Measurements from ENCODE around the gene RPL13.

RPL13 gene

DNA sequence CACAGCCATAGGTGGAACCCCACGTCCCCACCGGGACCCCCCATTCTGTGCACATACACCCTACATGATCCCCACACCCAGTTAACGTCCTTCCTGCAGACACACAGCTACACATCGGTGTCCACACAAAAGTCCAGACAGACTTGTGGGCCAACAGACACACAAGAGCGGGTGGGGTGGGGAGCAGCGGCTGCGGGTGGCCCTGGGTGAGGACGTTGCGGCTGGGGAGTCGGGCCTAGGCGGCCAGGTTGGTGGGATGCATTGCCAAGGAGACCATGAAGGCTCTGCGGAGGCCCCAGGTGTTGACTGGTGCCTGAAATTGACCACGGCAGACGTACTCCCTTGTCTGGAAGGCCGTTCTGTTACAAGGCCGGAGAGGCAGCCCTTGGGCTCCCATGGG is 44.3 kb downstream of the RPL13 start:
- H3K14ac ChIP-seq (ENCODE audit: low read length in 2 of 2), result no peak overlapping the region
- H3K4me2 ChIP-seq (ENCODE audit: low read length, poor library complexity, severe bottlenecking), result no peak overlapping the region
- H3K27ac ChIP-seq (ENCODE audit: low read length, poor library complexity, severe bottlenecking), result no peak overlapping the region
- H3K23ac ChIP-seq (ENCODE audit: low read length in 2 of 2), result no peak overlapping the region
- H2AK5ac ChIP-seq (ENCODE audit: low read length, severe bottlenecking), result no peak overlapping the region
- H3K9ac ChIP-seq (ENCODE audit: low read length), result no peak overlapping the region
- no peak overlapping the region for H3K18ac ChIP-seq (ENCODE audit: low read depth in 1 of 2, low read length in 2 of 2)
- H3K27me3 ChIP-seq (ENCODE audit: control insufficient read depth in 1 of 2, insufficient read depth in 1 of 2, low read length in 2 of 2), result peaks cover 0 to 31% of the 10 kb centered on the region in 2 experiments
- H3K4me1 ChIP-seq (ENCODE audit: control insufficient read depth, insufficient read depth, low read depth, low read length), result peaks cover 32% of the 10 kb centered on the region
- 93% methylated on average over 16 of the region's 16 CpGs for whole genome bisulfite sequencing
- no peak for DNase-seq
- no peaks in the 10 kb centered on the region for H3K9me3 ChIP-seq (ENCODE audit: control insufficient read depth, low read length)
- H4K8ac ChIP-seq (ENCODE audit: low read length), result no peak overlapping the region
- H2BK5ac ChIP-seq (ENCODE audit: low read depth, low read length, poor library complexity, severe bottlenecking), result no peak overlapping the region
- no peaks in the 10 kb centered on the region for H3K36me3 ChIP-seq (ENCODE audit: control insufficient read depth in 1 of 2, insufficient read depth in 2 of 2, low read depth in 1 of 2, low read length in 2 of 2)
- no peak overlapping the region for H3K4me3 ChIP-seq (ENCODE audit: insufficient read depth in 1 of 2, low read depth in 1 of 2, low read length in 2 of 2)
- no peak overlapping the region for H2AFZ ChIP-seq (ENCODE audit: low read depth, low read length)
- no peaks in the 10 kb centered on the region for H3K79me1 ChIP-seq (replicated peaks; ENCODE audit: low read length, poor library complexity, severe bottlenecking)
- no peak overlapping the region for H3K4ac ChIP-seq (ENCODE audit: low read depth in 1 of 2, low read length in 2 of 2)
- no peak overlapping the region for H2BK15ac ChIP-seq (ENCODE audit: low read depth, poor library complexity, severe bottlenecking)
- H4K91ac ChIP-seq (ENCODE audit: low read length), result no peak overlapping the region
- H2BK12ac ChIP-seq (ENCODE audit: low read length in 2 of 2), result no peak overlapping the region
- no peak overlapping the region for H2BK120ac ChIP-seq (ENCODE audit: low read depth, low read length)

DNA sequence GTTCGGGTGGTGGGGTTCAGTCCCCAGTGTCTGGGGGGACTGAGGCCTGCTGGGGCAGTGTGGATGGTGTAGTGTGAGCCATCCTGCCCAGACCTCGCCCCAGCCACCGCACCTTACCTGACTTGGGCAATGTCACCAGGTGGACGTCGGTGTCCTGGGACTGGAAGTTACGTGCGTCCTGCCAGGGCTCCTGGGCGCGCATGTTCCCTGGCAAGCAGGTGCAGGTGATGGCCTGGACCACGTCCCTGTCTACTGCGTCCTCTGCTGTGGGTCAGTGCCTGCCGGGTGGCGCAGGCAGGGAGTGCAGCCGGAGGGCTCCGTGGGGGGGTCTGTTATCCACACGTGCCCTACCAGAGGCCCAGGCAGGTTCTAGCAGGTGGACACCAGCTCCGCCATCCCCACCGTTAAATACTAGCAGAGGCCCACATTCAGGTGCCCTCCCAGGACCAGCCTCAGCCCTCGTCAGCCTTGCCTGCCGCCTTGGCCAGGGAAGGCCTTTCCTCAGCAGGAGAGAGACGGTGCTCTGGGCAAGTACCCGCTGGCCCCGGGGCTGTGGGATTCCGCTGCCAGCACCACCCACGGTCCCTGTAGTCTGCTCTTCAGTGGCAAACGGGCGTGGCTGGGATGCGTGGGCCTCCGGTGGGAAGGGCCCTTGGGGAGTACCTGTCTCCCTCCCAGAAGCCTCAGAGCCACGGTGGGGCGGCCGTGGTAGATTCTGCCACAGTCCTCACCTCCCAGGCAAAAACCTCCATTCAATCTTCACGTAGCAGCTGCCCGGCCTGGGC is 44.9 kb downstream of the RPL13 start:
- H3K9me3 ChIP-seq (ENCODE audit: control insufficient read depth, low read length), result no peaks in the 10 kb centered on the region

DNA sequence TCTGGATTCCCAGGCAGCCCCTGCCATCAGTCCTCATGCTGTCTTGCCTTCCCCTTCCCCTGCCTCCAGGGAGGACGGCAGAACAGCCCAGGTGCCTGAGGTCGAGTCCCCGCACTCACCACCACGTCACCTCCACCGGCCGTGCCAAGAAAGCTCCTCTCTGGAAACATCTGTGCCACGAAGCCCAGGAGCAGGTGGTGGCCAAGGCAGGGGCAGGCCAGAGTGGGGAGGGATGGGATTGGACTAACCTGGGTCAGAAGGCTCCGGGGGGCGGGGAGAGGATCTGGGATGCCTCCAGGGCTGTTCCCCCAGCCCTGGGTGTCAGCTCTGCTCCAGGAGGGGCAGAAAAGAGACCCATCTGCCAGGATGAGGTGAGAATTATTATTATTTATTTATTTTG is 45.5 kb downstream of the RPL13 start:
- H3K4ac ChIP-seq (ENCODE audit: low read depth in 1 of 2, low read length in 2 of 2), result no peak overlapping the region

More for the DNA sequence above, 44.9 kb downstream of the RPL13 start:
- Histone ChIP-seq H3K18ac (ENCODE audit: low read depth in 1 of 2, low read length in 2 of 2) (no peak overlapping the region), H2AFZ (ENCODE audit: low read depth, low read length) (no peak overlapping the region), H3K4me2 (ENCODE audit: low read length, poor library complexity, severe bottlenecking) (no peak overlapping the region), H2AK5ac (ENCODE audit: low read length, severe bottlenecking) (no peak overlapping the region), H3K23ac (ENCODE audit: low read length in 2 of 2) (no peak overlapping the region), H2BK15ac (ENCODE audit: low read depth, poor library complexity, severe bottlenecking) (peak overlapping the region; percentile 74), H2BK120ac (ENCODE audit: low read depth, low read length) (no peak overlapping the region), H3K4ac (ENCODE audit: low read depth in 1 of 2, low read length in 2 of 2) (no peak overlapping the region), H3K27ac (ENCODE audit: low read length, poor library complexity, severe bottlenecking) (no peak overlapping the region), H3K27me3 (ENCODE audit: control insufficient read depth in 1 of 2, insufficient read depth in 1 of 2, low read length in 2 of 2) (peaks cover 0 to 31% of the 10 kb centered on the region in 2 experiments), H2BK5ac (ENCODE audit: low read depth, low read length, poor library complexity, severe bottlenecking) (no peak overlapping the region), H2BK12ac (ENCODE audit: low read length in 2 of 2) (no peak overlapping the region), H3K4me1 (ENCODE audit: control insufficient read depth, insufficient read depth, low read depth, low read length) (peaks cover 31% of the 10 kb centered on the region), H3K14ac (ENCODE audit: low read length in 2 of 2) (no peak overlapping the region), H3K36me3 (ENCODE audit: control insufficient read depth in 1 of 2, insufficient read depth in 2 of 2, low read depth in 1 of 2, low read length in 2 of 2) (no peaks in the 10 kb centered on the region), H3K9ac (ENCODE audit: low read length) (no peak overlapping the region), H3K79me1 (replicated peaks; ENCODE audit: low read length, poor library complexity, severe bottlenecking) (no peaks in the 10 kb centered on the region), H3K4me3 (ENCODE audit: insufficient read depth in 1 of 2, low read depth in 1 of 2, low read length in 2 of 2) (no peak overlapping the region), H4K91ac (ENCODE audit: low read length) (no peak overlapping the region), H4K8ac (ENCODE audit: low read length) (no peak overlapping the region)
- no peak for DNase-seq
- WGBS, result 95% methylated on average over 33 of the region's 34 CpGs

DNA sequence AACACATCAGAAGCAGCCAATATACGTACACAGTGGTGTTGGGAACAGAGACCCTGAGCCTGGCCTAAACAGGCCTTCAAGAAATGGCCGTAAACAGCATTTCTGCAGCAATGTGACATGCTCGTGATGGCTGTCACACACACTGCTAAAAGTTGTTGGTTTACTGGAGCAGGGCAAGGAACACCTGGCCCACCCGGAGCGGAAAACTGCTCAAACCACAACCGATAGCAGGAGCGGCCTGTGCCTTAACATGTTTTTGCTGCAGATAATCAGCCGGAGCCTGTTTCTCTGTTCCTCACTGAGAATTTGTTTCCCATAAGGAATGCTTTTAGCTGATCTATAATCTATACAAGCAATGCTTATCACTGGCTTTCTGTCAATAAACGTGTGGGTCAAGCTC is 47.0 kb downstream of the RPL13 start:
- no peak overlapping the region for H3K18ac ChIP-seq (ENCODE audit: low read depth in 1 of 2, low read length in 2 of 2)
- no peak overlapping the region for H2BK12ac ChIP-seq (ENCODE audit: low read length in 2 of 2)
- H3K4me1 ChIP-seq (ENCODE audit: control insufficient read depth, insufficient read depth, low read depth, low read length), result peaks cover 21% of the 10 kb centered on the region
- H3K4ac ChIP-seq (ENCODE audit: low read depth in 1 of 2, low read length in 2 of 2), result no peak overlapping the region
- no peak overlapping the region for H2AK5ac ChIP-seq (ENCODE audit: low read length, severe bottlenecking)
- no peak overlapping the region for H3K4me3 ChIP-seq (ENCODE audit: insufficient read depth in 1 of 2, low read depth in 1 of 2, low read length in 2 of 2)
- no peak for DNase-seq
- H3K27ac ChIP-seq (ENCODE audit: low read length, poor library complexity, severe bottlenecking), result no peak overlapping the region
- WGBS, result 90% methylated on average over 9 of the region's 9 CpGs
- H2BK5ac ChIP-seq (ENCODE audit: low read depth, low read length, poor library complexity, severe bottlenecking), result no peak overlapping the region
- H2AFZ ChIP-seq (ENCODE audit: low read depth, low read length), result no peak overlapping the region
- H2BK15ac ChIP-seq (ENCODE audit: low read depth, poor library complexity, severe bottlenecking), result no peak overlapping the region
- H3K27me3 ChIP-seq (ENCODE audit: control insufficient read depth in 1 of 2, insufficient read depth in 1 of 2, low read length in 2 of 2), result peaks cover 0 to 35% of the 10 kb centered on the region in 2 experiments
- H4K8ac ChIP-seq (ENCODE audit: low read length), result no peak overlapping the region
- H3K9ac ChIP-seq (ENCODE audit: low read length), result no peak overlapping the region
- H3K14ac ChIP-seq (ENCODE audit: low read length in 2 of 2), result no peak overlapping the region
- no peak overlapping the region for H3K23ac ChIP-seq (ENCODE audit: low read length in 2 of 2)
- H2BK120ac ChIP-seq (ENCODE audit: low read depth, low read length), result no peak overlapping the region
- no peak overlapping the region for H4K91ac ChIP-seq (ENCODE audit: low read length)
- H3K4me2 ChIP-seq (ENCODE audit: low read length, poor library complexity, severe bottlenecking), result no peak overlapping the region
- H3K79me1 ChIP-seq (replicated peaks; ENCODE audit: low read length, poor library complexity, severe bottlenecking), result no peaks in the 10 kb centered on the region
- H3K36me3 ChIP-seq (ENCODE audit: control insufficient read depth in 1 of 2, insufficient read depth in 2 of 2, low read depth in 1 of 2, low read length in 2 of 2), result no peaks in the 10 kb centered on the region
- no peaks in the 10 kb centered on the region for H3K9me3 ChIP-seq (ENCODE audit: control insufficient read depth, low read length)

More for the DNA sequence above, 45.5 kb downstream of the RPL13 start:
- Histone ChIP-seq H2BK120ac (ENCODE audit: low read depth, low read length) (no peak overlapping the region), H3K9me3 (ENCODE audit: control insufficient read depth, low read length) (no peaks in the 10 kb centered on the region), H4K91ac (ENCODE audit: low read length) (no peak overlapping the region), H3K79me1 (replicated peaks; ENCODE audit: low read length, poor library complexity, severe bottlenecking) (no peaks in the 10 kb centered on the region), H3K18ac (ENCODE audit: low read depth in 1 of 2, low read length in 2 of 2) (no peak overlapping the region), H3K4me2 (ENCODE audit: low read length, poor library complexity, severe bottlenecking) (no peak overlapping the region), H2AK5ac (ENCODE audit: low read length, severe bottlenecking) (no peak overlapping the region), H3K36me3 (ENCODE audit: control insufficient read depth in 1 of 2, insufficient read depth in 2 of 2, low read depth in 1 of 2, low read length in 2 of 2) (no peaks in the 10 kb centered on the region), H2BK5ac (ENCODE audit: low read depth, low read length, poor library complexity, severe bottlenecking) (no peak overlapping the region), H3K4me3 (ENCODE audit: insufficient read depth in 1 of 2, low read depth in 1 of 2, low read length in 2 of 2) (no peak overlapping the region), H3K4me1 (ENCODE audit: control insufficient read depth, insufficient read depth, low read depth, low read length) (peaks cover 28% of the 10 kb centered on the region), H3K27me3 (ENCODE audit: control insufficient read depth in 1 of 2, insufficient read depth in 1 of 2, low read length in 2 of 2) (peaks cover 0 to 31% of the 10 kb centered on the region in 2 experiments), H2AFZ (ENCODE audit: low read depth, low read length) (no peak overlapping the region), H2BK12ac (ENCODE audit: low read length in 2 of 2) (no peak overlapping the region), H3K23ac (ENCODE audit: low read length in 2 of 2) (no peak overlapping the region), H3K27ac (ENCODE audit: low read length, poor library complexity, severe bottlenecking) (no peak overlapping the region), H2BK15ac (ENCODE audit: low read depth, poor library complexity, severe bottlenecking) (peak overlapping the region; percentile 74), H4K8ac (ENCODE audit: low read length) (no peak overlapping the region), H3K9ac (ENCODE audit: low read length) (no peak overlapping the region), H3K14ac (ENCODE audit: low read length in 2 of 2) (no peak overlapping the region)
- no peak for DNase-seq
- WGBS, result 91% methylated on average over 7 of the region's 9 CpGs

Measured in mesenchymal stem cell (in vitro differentiated cells and primary cell).